H1 (cell line): ENCODE data around the gene FAIM2. TPM values are rescaled to one million over a fixed set of nuclear protein-coding genes. Genes with fewer than 3 reads are reported as not detected.

Experiments
- CTCF ChIA-PET: fragments of 300-600 bp; sonication (Branson Sonifier 250); formaldehyde crosslinking; loops from one replicate; lab custom pipeline; 2021; ENCODE audit not compliant: partially characterized antibody; lab: Charles Lee
- POLR2A ChIA-PET: fragments of 300-600 bp; sonication (Branson Sonifier 250); formaldehyde crosslinking; loops from one replicate; lab custom pipeline; 2021; ENCODE audit warnings: inconsistent platforms; ENCODE audit not compliant: partially characterized antibody; lab: Charles Lee
- DNase-seq, 2 experiments: peaks; one replicate each; pipeline versions ENCODE4 v3.0.0 to v3.0.0-alpha.2; 2010 to 2022; ENCODE audit warnings: low spot score in 2 of 2, low read depth in 1 of 2, mixed read lengths in 1 of 2
- FAIRE-seq: peaks from 2 replicates; lab custom pipeline; 2011; peaks lifted over from hg19 to GRCh38; lab: Jason Lieb, UNC
- H2AFZ ChIP-seq: 2 replicates; pipeline ENCODE4 v1.8.1; 2012; ENCODE audit warnings: low read length, inconsistent platforms
- H2AK5ac ChIP-seq: 2 replicates; pipeline ENCODE4 v1.6.1; 2013; ENCODE audit warnings: low read depth, low read length
- H2BK120ac ChIP-seq: replicated peaks from 2 replicates; pipeline ENCODE3; 2013; ENCODE audit warnings: low read depth, low read length, inconsistent platforms
- H2BK12ac ChIP-seq: 2 replicates; pipeline ENCODE4 v1.6.1; 2013; ENCODE audit warnings: low read depth, low read length
- H2BK15ac ChIP-seq: 2 replicates; pipeline ENCODE4 v1.6.1; 2013; ENCODE audit warnings: low read length
- H2BK20ac ChIP-seq: 2 replicates; pipeline ENCODE4 v1.6.1; 2013; ENCODE audit warnings: low read length
- H2BK5ac ChIP-seq: 2 replicates; pipeline ENCODE4 v1.6.1; 2013; ENCODE audit warnings: low read depth, low read length
- H3K14ac ChIP-seq: 2 replicates; pipeline ENCODE4 v1.6.1; 2013; ENCODE audit warnings: inconsistent platforms; ENCODE audit not compliant: insufficient read length
- H3K18ac ChIP-seq: 2 replicates; pipeline ENCODE4 v1.6.1; 2013; ENCODE audit warnings: low read length; ENCODE audit errors: extremely low read depth
- H3K23ac ChIP-seq: 2 replicates; pipeline ENCODE4 v1.6.1; 2013; ENCODE audit warnings: inconsistent platforms; ENCODE audit not compliant: insufficient read length
- H3K23me2 ChIP-seq: 2 replicates; pipeline ENCODE4 v1.6.1; 2013; ENCODE audit warnings: low read depth, low read length
- H3K27ac ChIP-seq: 2 replicates; pipeline ENCODE4 v1.6.1; 2011; ENCODE audit warnings: low read depth, low read length, inconsistent platforms
- H3K27me3 ChIP-seq, 4 experiments: replicated peaks in 1 of 4; 1 replicate in 1 of 4; 2 replicates in 3 of 4; pipeline versions ENCODE4 v1.6.1 to v1.8.1; 2011 to 2013; ENCODE audit warnings: low read length in 3 of 4, mild to moderate bottlenecking in 3 of 4, inconsistent platforms in 2 of 4, mixed read lengths in 2 of 4, moderate library complexity in 1 of 4; ENCODE audit not compliant: control insufficient read depth in 3 of 4, insufficient read depth in 3 of 4; ENCODE audit errors: extremely low read depth in 1 of 4
- H3K36me3 ChIP-seq, 4 experiments: 2 replicates each; pipeline versions ENCODE4 v1.6.1 to v1.8.1; 2011 to 2013; ENCODE audit warnings: mild to moderate bottlenecking in 4 of 4, low read length in 3 of 4, moderate library complexity in 2 of 4, control low read depth in 1 of 4, inconsistent platforms in 1 of 4; ENCODE audit not compliant: insufficient read depth in 4 of 4, control insufficient read depth in 2 of 4
- H3K4ac ChIP-seq: replicated peaks from 2 replicates; pipeline ENCODE3; 2013; ENCODE audit warnings: low read length, low read depth, mixed read lengths, inconsistent platforms; ENCODE audit not compliant: insufficient read length
- H3K4me1 ChIP-seq, 4 experiments: replicated peaks in 1 of 4; 1 replicate in 1 of 4; 2 replicates in 3 of 4; pipeline versions ENCODE4 v1.6.1 to v1.8.1; 2011 to 2013; ENCODE audit warnings: low read length in 3 of 4, inconsistent platforms in 2 of 4, mixed read lengths in 1 of 4; ENCODE audit not compliant: insufficient read depth in 4 of 4, control insufficient read depth in 3 of 4
- H3K4me2 ChIP-seq, 2 experiments: 2 replicates each; pipeline versions ENCODE4 v1.6.1 to v1.8.1; 2011 to 2013; ENCODE audit warnings: low read depth in 2 of 2, low read length in 2 of 2, control low read depth in 1 of 2, inconsistent platforms in 1 of 2, mild to moderate bottlenecking in 1 of 2; ENCODE audit not compliant: insufficient read depth in 1 of 2
- H3K4me3 ChIP-seq, 4 experiments: fragments of 200-600, 300-600 bp in 1 of 4; sonication (generic), shearing (Covaris generic), sonication (Bioruptor Twin) in 1 of 4; 2 replicates each; pipeline versions ENCODE4 v1.5.1 to v1.8.1; 2011 to 2016; ENCODE audit warnings: low read length in 4 of 4, low read depth in 3 of 4, control low read depth in 2 of 4, inconsistent platforms in 2 of 4, mild to moderate bottlenecking in 2 of 4, mixed read lengths in 1 of 4, moderate library complexity in 1 of 4; ENCODE audit not compliant: insufficient read depth in 2 of 4; ENCODE audit errors: extremely low read depth in 1 of 4
- H3K56ac ChIP-seq: replicated peaks from 2 replicates; pipeline ENCODE3; 2013; ENCODE audit warnings: low read depth, mild to moderate bottlenecking, mixed read lengths, low read length, inconsistent platforms; ENCODE audit not compliant: insufficient read length
- H3K79me1 ChIP-seq: 2 replicates; pipeline ENCODE4 v1.6.1; 2013; ENCODE audit warnings: low read depth, low read length, control low read depth
- H3K79me2 ChIP-seq, 2 experiments: 2 replicates each; pipeline versions ENCODE4 v1.6.1 to v1.8.1; 2012 to 2013; ENCODE audit warnings: low read length in 2 of 2, mild to moderate bottlenecking in 2 of 2, inconsistent platforms in 1 of 2; ENCODE audit not compliant: insufficient read depth in 2 of 2, control insufficient read depth in 1 of 2
- H3K9ac ChIP-seq, 4 experiments: replicated peaks in 1 of 4; 1 replicate in 1 of 4; 2 replicates in 3 of 4; pipeline versions ENCODE4 v1.6.1 to v1.8.1; 2011 to 2013; ENCODE audit warnings: low read depth in 3 of 4, low read length in 3 of 4, control low read depth in 2 of 4, mild to moderate bottlenecking in 2 of 4, moderate library complexity in 2 of 4, inconsistent platforms in 1 of 4; ENCODE audit errors: extremely low read depth in 1 of 4
- H3K9me3 ChIP-seq, 2 experiments: 2 replicates each; pipeline versions ENCODE4 v1.6.1 to v1.8.1; 2012 to 2013; ENCODE audit warnings: mild to moderate bottlenecking in 2 of 2, moderate library complexity in 2 of 2, control low read depth in 1 of 2, inconsistent platforms in 1 of 2, low read depth in 1 of 2, low read length in 1 of 2, mixed read lengths in 1 of 2; ENCODE audit not compliant: insufficient read depth in 2 of 2
- H4K20me1 ChIP-seq, 2 experiments: replicated peaks in 1 of 2; 2 replicates each; pipeline versions ENCODE3 to v1.8.1; 2011 to 2013; ENCODE audit warnings: inconsistent platforms in 2 of 2, low read length in 2 of 2, mild to moderate bottlenecking in 1 of 2; ENCODE audit not compliant: insufficient read depth in 2 of 2, control insufficient read depth in 1 of 2
- H4K5ac ChIP-seq: 2 replicates; pipeline ENCODE4 v1.6.1; 2013; ENCODE audit warnings: low read length, low read depth, mixed read lengths, inconsistent platforms; ENCODE audit not compliant: insufficient read length
- H4K8ac ChIP-seq: 2 replicates; pipeline ENCODE4 v1.8.0; 2013; ENCODE audit warnings: mild to moderate bottlenecking, moderate library complexity, low read length, inconsistent platforms; ENCODE audit not compliant: insufficient read depth; ENCODE audit errors: extremely low read depth
- H4K91ac ChIP-seq: replicated peaks from 2 replicates; pipeline ENCODE3; 2013; ENCODE audit warnings: low read length, mixed read lengths, inconsistent platforms; ENCODE audit not compliant: insufficient read length
- E2F6 ChIP-seq: IDR thresholded peaks from 2 replicates; pipeline ENCODE4 v1.6.1; 2012; ENCODE audit warnings: inconsistent platforms
- EP300 ChIP-seq, 2 experiments: IDR thresholded peaks; 1 replicate in 1 of 2; 2 replicates in 1 of 2; pipeline ENCODE4 v1.6.1; 2011 to 2012; ENCODE audit warnings: low read depth in 2 of 2, low read length in 2 of 2, mild to moderate bottlenecking in 2 of 2, borderline replicate concordance in 1 of 2, inconsistent platforms in 1 of 2, moderate library complexity in 1 of 2
- MAX ChIP-seq: IDR thresholded peaks from 2 replicates; pipeline ENCODE4 v1.6.1; 2012; ENCODE audit warnings: inconsistent platforms
- WGBS, 2 experiments: shearing (Covaris generic) in 1 of 2; methylation state at CpG; one replicate each; pipeline versions ENCODE4 v1.1.6 to v1.1.7; 2013 to 2015; ENCODE audit warnings: low lambda C conversion rate in 2 of 2, mixed read lengths in 2 of 2, inconsistent platforms in 1 of 2, low coverage in 1 of 2, missing lambda C conversion rate in 1 of 2; ENCODE audit not compliant: insufficient replicate concordance in 2 of 2, insufficient coverage in 1 of 2, insufficient read length in 1 of 2; ENCODE audit errors: extremely low coverage in 1 of 2, missing lambda C conversion rate in 1 of 2; 5-methylcytosine and 5-hydroxymethylcytosine counted together
- polyA plus RNA-seq, 7 experiments: library from polyadenylated mRNA; depleted of rRNA in 3 of 7; stranded (reverse) in 5 of 7; unstranded in 2 of 7; fragments of >200 nt in 5 of 7; fragments of 200-250 nt in 2 of 7; gene quantifications; 1 replicate in 5 of 7; 2 replicates in 1 of 7; 4 replicates in 1 of 7; pipeline versions ENCODE4 v1.2.1 to v1.2.3, GENCODE V29; 2011 to 2013; ENCODE audit warnings: missing spikeins in 2 of 7, mixed read lengths in 2 of 7
- total RNA-seq: library from RNA; stranded (reverse); fragmentation: NEBNext Ultra II Directional; extraction: Animal tissue kit (Norgen Biotek cat#: 25700); gene quantifications from 2 replicates; pipeline ENCODE4 v1.2.1, GENCODE V29; 2021

Gene FAIM2
- total and polyA plus RNA-seq, 2 of the 8 experiments (the other 6 are each of a cell fraction or from before 2014, with no cell fraction given), result 0.89 to 1.3 TPM

- Histone ChIP-seq H3K56ac (no peak overlapping the region), H3K9ac (no peak overlapping the region), H3K9me3 (no peaks in the 10 kb centered on the region), H2AFZ (no peak overlapping the region), H4K20me1 (no peaks in the 10 kb centered on the region), H3K79me1 (no peaks in the 10 kb centered on the region), H2BK5ac (0 out of 2 replicates have a peak overlapping the region, but pooled peaks have one; percentile 35), H3K79me2 (no peaks in the 10 kb centered on the region), H3K27ac (no peak overlapping the region), H3K4me3 (no peak overlapping the region), H2BK120ac (no peak overlapping the region), H2BK15ac (no peak overlapping the region), H3K36me3 (no peaks in the 10 kb centered on the region), H4K91ac (no peak overlapping the region), H3K27me3 (peaks cover 0 to 3% (median 0%) of the 10 kb centered on the region in 4 experiments; a peak in 2 of 7 replicates), H3K4me1 (peaks cover 0 to 25% (median 12%) of the 10 kb centered on the region in 4 experiments; a peak in 6 of 7 replicates), H3K14ac (no peak overlapping the region), H2BK12ac (no peak overlapping the region), H3K4me2 (no peak overlapping the region), H3K18ac (no peak overlapping the region), H4K5ac (no peak overlapping the region), H3K23me2 (no peaks in the 10 kb centered on the region), H2BK20ac (0 out of 2 replicates have a peak overlapping the region, but pooled peaks have one; percentile 48), H4K8ac (no peak overlapping the region), H3K4ac (no peak overlapping the region), H2AK5ac (no peak overlapping the region), H3K23ac (no peak overlapping the region)
- TF ChIP-seq MAX (peak; percentile 34; the same call in 1 of the 2 replicates), E2F6 (peak; percentile 21; the same call in 1 of the 2 replicates), EP300 (IDR thresholded peaks at IDR 0.05; ENCODE audit: borderline replicate concordance in 1 of 2, low read depth in 2 of 2, low read length in 2 of 2) (no peak)
- FAIRE-seq, result no peak
- POLR2A ChIA-PET, result interaction anchor here (1.1 to 1.3 kb wide), 2 partner anchors 10 to 33 kb away, joined by 3 to 4 read pairs; no protein-coding TSS in a partner anchor
- CTCF ChIA-PET, result interaction anchor here (0.6 to 3.2 kb wide), 13 partner anchors 11 to 847 kb away, joined by 3 to 16 read pairs (median 4); no protein-coding TSS in a partner anchor
- 86% methylated on average over 16 of the region's 16 CpGs; no CpG with 5 or more reads in 1 of the 2 experiments for WGBS, 2 experiments
- no peak for DNase-seq
Measured at GRCh38 chr12:49912345-49913255, 8.9 kb upstream of the FAIM2 start.
